ENCODE data around the gene SLC25A25. TPM values are rescaled to one million over a fixed set of nuclear protein-coding genes. Genes with fewer than 3 reads are reported as not detected.

Gene SLC25A25
- total RNA-seq, 2 donors from 2014 or later: 13.7 to 29.8 TPM

DNA sequence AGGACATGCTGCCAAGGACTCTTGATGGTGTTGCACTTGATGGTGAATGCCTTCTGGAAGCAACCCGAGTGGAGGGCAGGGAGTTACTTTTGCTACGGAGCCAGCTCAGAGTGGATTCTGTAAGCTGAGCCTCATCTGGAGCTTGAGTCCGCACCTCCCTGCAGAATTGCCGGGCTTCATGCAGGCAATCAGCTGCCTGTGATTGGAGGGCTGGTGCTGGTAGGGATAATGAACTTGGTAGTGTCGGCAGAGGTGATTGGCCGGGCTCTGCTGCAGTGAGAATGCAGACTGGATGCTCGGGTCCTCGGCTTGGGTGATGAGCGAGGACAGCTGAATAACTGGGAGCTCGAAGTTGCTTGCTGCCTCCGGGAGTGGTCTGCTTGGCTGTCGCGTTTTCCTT is 23.1 kb downstream of the SLC25A25 start:
- DNase-seq (peak; percentile 62), ATAC-seq (peak; percentile 39 to 60)
- intact Hi-C loops (cut with DNase I): no loop called here

DNA sequence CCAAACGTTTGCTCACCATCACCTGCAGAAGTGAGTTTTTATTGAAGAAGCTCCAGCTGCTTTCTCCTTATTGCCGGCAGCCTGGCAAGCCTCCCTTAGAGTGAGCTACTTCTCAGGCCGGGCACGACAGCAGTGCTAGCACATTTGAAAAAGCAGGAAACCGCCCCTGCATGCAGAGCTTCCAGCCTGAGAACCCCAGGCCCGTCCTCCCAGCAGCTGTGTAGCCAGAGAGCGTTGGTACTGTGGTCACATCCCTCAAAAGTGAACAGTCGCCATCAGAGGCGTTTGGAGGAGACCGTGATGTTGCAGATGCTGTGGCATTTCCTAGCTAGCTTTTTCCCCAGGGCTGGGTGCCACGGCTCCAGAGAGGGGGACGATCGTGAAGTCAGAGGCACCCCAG is 23.5 kb downstream of the SLC25A25 start:
- intact Hi-C loops (cut with DNase I): no loop called here
- ATAC-seq (no peak), DNase-seq (no peak)

DNA sequence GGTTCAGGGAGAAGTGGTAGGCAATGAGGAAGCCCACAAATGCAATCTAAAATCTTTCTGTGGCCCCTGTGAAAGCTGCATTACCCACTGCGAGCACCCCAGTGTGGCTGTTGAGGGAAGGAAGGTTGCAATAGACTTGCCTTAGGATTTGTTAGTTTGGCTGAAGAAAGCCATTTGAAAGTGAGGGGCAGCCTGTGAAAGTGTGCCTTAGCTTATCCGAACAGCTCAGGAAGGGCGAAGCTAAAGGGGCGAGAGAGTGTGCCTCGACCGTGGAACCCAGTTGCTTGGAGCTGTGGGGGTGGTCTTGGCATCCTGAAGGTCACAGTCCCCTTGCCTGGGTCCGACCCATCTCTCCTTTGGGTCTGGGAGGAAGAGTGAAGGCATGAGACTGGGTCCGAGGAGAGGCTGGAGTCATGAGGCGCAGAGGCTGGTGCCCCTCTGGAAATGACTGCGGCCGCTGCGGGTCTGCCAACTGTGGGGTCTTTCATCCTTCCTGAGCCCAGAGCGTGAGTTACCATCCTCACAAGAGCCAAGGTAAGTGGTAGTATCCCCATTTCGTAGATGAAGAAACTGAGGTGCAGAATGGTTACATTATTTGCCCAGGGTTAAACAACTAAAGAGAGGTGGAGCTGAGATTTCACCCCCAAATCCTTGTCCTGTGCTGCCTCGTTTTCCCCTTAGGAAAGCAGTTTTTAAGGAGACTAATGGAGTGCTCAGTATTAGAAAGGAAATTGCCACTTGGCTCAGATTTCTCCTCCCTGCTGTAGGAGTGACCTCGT is 24.4 kb downstream of the SLC25A25 start:
- intact Hi-C loops (cut with DNase I): no loop called here
- ATAC-seq: no peak
- DNase-seq: no peak

DNA sequence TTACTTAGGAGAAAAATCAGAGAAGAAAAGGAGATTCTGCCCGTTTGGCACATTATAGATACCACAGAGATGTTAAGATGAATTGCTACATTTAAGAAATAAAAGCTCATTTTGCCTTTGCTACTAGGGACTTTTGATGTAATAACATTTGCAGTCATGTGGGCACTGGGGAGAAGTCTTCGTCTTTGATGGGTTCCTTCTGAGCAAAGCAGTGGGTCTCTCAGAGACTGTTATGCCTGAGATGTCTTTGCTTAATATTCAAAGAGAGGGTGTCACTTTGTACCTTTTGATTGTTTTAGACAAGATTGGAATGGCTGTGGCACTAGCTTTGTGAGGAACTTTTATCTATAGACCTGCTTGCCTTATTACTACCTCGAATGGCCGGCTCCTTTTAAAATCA is 25.0 kb downstream of the SLC25A25 start:
- intact Hi-C loops (cut with DNase I): no loop called here
- ATAC-seq: no peak
- no peak for DNase-seq

DNA sequence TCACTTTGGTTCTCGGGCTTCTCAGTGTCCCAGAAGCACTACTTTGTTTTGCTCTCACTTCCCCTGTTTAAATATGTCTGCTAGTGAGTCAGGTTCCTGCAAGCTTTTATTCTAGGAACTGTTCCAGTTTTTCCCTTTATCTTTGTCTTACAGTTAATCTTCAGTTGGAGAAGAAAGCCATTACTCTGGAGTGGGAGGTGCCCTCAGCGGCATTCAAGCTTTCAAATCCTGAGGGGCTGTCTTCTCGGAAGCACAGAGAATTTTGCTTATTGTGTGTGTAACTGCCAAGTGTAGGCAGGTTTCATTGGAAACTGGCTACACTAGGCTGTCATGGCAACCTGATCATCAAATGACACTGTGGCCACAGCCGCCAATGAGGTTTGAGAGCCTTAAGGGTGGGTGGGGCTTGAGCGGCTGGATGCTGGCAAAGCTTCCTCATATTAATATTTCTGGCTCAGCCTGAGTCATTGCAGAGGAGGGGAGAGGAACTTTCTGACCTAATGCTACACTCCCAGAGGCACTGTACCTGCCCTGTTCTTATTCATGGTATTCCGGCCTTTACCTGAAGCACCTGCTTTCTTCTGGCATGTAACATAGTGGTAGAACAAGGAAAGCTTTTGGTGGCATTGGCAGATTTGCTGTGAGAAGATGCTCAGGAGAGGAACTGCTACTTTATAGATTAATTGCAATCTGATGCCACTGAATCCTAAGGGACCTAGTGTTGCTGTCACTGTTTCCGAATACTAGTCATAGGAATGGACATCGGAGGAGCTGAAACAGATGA is 26.3 kb downstream of the SLC25A25 start:
- peak; percentile 79 to 87 for ATAC-seq
- peak; percentile 90 for DNase-seq

DNA sequence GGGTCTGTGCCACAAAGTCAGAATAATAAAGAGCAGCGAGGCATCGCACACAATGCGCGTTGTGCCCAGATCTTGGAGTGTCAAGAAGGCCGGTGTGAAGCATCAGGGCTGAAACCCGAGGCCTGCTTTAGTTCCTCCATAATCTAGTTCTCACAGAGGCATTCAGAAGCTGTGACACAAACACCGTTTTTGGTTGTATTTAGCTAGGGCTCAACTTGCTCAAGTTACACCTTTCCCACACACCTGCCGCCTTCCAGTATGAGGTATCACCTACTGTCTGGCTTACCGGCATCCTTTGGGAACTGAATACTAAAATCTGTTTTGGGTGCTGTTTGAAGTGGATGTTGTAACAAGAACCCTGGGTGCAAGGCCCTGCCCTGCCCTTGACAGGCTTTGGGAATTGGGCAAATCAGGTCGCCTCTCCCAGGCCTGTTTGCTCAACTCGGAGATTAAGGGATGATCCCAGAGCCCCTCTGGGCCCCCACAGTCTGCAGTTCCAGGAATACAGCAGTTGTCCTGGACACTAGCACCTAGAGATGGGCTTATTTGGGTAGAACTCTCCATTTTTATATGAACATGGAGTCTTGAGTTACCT is 27.0 kb downstream of the SLC25A25 start:
- ATAC-seq (no peak), DNase-seq (no peak)
- intact Hi-C loops (cut with DNase I): no loop called here

More for the DNA sequence above, 26.3 kb downstream of the SLC25A25 start:
- intact Hi-C loops (cut with DNase I): no loop called here

DNA sequence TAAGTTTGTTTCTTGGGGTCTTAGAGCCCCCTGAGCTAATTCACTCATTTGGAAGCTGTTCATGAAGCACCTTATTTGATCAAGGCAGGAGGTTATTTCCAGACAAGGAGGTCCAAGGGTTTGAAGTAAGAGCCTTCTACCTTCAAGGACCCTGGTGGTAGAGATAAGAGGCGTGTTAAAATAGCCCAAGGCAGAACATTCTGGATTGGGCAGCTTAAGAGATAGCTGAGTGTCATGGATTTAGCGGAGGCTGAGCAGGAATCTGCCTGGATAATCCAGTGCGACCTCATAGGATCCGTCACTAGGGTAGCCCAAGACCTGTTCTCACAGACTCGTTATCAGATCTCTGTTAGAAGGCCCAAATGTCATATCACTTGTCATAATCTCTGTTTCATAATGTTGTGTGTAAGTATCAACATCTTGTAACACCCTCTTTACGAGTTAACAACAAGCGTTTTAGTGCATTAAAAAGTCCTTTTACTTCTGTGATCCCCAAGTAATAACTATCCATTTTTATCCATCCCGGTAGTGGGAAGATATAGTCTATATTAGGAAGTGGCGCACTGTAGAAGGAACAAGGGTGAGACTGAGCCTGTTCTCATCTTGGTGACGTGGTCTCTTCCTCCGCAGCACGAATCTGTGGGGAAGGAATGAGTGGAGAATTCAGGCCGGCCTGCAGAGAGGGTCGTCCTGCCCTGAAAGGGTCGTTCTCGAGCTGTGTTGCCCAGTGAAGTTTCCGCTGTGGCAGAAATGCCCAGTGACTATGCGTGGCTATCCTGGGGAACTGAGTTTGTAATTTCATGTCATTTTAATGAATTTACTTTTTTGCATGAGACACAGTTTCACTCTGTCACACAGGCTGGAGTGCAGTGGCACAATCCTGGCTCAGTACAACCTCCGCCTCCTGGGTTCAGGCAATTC is 28.8 kb downstream of the SLC25A25 start:
- no peak for ATAC-seq
- no peak for DNase-seq
- intact Hi-C loops (cut with DNase I): no loop called here

DNA sequence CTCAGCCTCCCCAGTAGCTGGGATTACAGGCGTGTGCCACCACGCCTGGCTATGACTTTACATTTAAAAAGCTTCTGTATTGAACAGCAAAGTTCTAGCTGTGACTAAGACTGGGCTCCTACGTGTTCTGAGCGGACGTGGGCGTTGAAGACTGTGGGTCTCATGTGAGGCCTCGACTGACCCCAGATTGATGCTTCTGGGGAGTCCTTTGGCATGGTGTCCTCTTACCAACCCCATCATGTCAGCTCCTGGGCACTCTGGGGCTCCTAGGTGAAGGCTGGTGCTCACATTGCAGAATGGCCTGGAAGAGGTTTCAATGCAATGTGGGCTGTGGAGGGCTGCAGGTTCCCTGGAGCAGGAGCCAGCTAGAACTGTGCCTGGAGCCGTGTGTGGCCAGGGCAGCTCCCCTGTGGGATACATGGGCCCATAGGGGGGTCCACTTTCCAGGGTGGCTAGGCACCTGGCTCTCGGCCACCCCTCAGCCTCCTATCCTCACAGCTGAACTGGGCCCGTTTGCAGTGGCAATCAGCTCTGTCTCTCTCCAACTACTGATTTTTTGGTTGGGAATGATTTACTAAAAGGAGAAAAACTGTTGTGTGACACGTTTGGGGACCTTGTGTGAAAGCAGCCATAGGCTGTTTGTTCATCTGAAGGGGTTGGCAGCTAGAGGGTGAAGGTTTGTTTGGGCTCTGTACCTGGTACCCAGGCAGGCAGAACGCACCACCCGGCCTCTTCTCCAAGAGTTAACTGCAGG is 29.7 kb downstream of the SLC25A25 start:
- ATAC-seq: no peak
- intact Hi-C loops (cut with DNase I): no loop called here
- no peak for DNase-seq

DNA sequence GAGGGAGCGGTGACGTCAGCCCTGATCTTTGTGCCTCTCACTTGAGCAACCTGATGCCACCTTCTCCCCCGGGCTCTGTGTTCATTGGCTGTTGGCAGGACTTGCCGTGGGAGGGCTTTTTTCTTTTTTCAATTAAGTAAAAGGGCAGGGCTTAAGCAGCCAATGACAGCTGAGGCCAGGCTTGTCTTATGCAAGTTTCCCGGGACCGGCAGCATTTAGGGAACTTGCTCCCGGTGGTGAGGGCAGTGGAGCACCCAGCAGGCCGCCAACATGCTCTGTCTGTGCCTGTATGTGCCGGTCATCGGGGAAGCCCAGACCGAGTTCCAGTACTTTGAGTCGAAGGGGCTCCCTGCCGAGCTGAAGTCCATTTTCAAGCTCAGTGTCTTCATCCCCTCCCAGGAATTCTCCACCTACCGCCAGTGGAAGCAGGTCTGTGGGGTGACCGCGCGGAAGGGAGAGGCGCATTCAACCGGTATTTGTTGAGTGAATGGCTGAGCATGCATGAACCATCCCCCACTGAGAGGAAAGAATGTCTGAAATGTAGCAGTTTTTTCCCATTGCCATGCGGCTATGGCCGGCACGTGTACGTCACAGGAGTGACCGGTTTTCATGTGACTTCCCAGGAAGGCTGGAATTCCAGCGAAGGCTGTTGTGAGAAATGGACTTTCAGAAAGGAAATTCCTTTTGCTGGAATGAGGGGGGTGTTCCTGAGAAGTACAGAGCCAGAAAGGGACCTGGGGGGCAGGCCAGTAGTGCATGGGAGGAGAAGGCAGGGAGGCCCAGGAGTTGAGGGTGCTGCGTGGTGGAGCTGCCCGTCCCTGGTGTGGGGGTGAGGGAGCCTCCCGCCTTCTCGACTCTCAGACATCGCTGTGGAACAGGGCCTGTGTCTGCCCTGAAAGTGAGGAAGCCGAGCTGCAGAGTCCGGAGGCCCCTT is 30.5 kb downstream of the SLC25A25 start:
- peak; percentile 75 to 79 for ATAC-seq
- peak; percentile 96 for DNase-seq
- intact Hi-C loops (cut with DNase I): no loop called here

DNA sequence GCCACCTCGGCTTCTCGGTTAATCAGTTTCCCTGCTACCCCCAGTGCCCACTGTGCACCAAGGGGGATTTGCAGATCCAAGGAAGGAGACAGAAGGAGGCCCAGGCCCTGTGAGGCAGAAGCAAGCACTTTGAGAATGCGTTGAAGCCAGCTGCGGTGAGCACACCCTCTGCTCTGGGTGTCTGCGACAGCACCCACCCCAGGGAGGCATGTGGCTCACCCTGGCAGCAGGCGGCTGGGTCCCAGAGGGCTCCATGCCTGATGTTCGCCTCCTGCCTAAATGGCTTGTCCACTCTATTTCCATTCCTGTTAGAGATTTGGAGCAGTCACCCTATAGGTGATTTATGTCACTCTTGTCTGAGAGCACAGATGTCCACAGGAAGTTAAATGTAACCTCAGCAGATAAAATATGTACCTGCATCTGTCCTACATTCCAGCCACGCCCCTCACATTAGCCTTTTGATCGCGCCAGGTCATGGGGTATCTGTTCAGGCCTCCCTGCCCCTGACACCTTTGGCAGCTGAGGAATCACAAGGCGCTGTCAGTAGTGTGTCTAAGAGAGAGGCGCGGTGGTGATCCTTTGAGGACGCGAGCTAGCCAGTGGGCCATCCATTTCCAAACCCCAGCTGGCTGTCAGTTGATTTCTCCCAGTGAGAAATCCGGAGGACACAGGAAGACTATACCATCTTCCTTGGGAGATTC is 31.3 kb downstream of the SLC25A25 start:
- DNase-seq (no peak), ATAC-seq (no peak)
- intact Hi-C loops (cut with DNase I): no loop called here

DNA sequence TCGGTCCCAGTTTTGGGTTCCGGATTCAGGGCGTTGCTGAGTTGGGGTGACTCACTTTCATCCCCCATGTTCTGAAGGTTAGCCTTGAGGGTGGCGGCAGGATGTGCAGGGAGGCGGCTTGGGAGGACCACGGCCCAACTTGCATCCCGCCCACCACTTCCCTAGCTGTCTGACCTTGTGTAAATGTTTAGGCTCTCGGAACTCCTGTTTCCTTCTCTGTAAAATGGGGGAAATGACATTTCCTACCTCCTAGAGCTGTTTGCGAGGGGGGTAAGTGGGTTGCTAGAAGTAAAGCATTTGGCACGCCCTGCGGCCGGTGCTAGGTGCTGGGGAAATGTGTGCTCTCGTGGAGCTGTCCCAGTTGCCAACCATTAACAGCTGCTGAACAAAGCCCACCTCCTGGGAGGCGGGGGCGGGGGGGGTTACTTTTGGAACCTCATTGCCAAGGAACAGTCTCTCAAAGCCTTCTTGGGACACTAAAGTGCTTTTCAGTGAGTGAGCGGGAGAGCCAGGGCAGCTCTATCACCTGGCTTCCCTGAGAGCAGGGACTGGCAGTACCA is 32.0 kb downstream of the SLC25A25 start:
- intact Hi-C loops (cut with DNase I): no loop called here

DNA sequence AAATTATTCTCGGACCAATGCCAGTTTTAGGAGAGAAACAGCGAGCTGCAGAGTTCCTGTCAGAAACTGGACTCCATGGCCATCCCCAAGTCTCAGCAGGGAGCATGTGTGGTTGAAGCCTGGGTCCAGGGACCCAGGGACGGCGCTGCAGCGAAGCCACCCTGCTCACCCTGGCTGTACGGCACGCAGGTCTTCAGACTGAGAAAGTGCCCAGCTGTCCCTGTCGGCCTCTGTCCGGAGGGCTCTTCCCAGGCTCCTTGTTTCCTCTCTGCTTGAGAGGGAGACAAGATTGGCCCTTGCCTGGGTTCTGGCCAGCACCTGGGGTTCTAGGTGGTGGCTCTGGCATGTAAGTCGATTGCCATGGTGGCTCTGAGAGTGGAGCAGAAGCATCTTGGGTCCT is 32.5 kb downstream of the SLC25A25 start:
- intact Hi-C loops (cut with DNase I): no loop called here
- no peak for DNase-seq
- no peak for ATAC-seq

More for the DNA sequence above, 32.0 kb downstream of the SLC25A25 start:
- ATAC-seq (peak in 1 of 2 donors; percentile 2), DNase-seq (peak; percentile 64)

DNA sequence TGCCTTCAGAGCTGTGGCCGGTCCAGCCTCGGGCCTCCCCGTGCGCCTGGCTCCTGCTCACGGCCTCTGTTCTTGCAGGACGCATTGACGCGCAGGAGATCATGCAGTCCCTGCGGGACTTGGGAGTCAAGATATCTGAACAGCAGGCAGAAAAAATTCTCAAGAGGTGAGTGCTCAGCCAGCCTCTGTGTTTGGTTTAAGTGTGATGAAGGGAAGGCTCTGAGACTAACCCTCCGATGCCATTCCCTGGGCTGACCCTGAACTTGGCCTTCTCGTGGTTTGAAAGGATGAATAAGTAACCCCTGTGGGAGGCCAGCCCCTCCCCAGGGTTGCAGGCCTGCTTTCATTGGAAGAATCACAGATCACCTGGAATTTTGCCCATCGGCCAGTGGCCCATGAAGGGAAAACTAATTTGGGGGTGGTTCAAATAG is 33.2 kb downstream of the SLC25A25 start:
- intact Hi-C loops (cut with DNase I): no loop called here
- DNase-seq (no peak), ATAC-seq (no peak)

DNA sequence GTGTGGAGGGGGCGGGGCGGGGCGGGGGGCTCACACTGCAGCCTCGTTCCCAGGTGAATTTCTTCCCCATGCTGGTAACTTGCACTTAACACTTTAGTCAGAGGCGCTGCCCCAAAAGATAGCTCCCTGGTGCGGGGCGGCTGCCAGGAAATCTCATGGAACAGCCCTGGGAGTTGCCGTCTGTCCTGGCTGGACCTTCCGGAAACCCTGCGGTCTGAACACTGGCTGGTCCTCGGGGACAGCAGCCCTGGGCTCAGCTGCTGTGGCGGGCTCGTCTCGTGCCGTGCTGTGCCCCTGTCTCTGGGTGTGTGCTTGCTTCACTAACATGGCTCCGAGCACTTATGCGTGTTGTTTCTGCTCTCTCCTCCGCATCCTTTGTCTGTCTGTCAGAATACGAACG is 33.7 kb downstream of the SLC25A25 start:
- ATAC-seq: peak in 1 of 2 donors; percentile 7
- peak; percentile 79 for DNase-seq
- intact Hi-C loops (cut with DNase I): no loop called here

DNA sequence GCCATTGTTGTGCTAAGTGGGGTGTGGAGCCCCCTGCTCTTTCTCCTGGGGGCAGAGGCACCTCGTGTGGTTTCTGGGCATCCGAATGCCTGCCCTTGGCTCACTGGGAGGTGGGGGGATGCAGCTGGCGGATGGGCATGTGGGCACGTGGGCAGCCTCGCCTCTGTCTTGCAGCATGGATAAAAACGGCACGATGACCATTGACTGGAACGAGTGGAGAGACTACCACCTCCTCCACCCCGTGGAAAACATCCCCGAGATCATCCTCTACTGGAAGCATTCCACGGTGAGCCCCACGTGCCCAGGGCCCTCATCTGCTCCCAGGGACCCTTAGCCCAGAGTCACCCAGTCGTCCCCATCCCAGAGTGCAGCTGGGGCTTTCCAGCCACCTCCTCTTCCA is 34.2 kb downstream of the SLC25A25 start:
- no peak for ATAC-seq
- intact Hi-C loops (cut with DNase I): no loop called here
- no peak for DNase-seq

DNA sequence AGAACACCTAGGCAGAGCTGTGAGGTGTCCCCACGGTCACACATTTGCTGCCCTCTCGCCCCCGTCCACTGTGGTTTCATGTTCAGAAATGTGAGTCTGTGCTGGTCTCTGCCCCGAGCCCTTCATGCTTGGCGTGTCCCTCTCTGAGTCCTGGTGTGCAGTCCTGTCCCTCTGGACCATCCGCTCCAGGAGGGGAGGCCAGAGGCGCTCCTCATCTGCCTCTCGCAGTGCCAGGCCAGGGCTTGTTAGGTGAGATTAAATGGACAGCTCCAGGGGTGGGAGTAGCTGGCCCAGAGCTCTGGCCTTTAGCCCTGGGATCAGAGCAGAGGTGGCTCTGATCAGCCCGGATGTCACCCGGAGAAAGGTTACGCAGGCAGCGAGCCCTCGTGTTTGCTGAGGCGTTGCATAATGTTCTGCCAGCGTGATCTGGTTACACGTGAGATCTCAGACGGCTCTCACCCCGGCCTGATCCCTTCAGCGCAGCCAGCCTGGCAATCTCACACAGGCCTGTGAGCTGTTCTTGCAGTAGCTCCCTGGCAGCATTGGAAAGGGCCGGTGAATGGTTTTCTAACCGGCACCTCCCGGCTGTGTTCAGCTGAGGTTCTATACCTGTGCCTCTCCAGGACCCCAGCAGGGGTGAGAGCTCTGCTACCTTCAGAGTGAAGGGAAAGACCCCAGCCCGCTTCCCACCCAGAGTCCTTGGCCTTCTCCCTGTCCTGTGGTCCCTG is 35.0 kb downstream of the SLC25A25 start:
- intact Hi-C loops (cut with DNase I): no loop called here
- ATAC-seq (peak in 1 of 2 donors; percentile 25), DNase-seq (peak; percentile 55)

Measured in left cardiac atrium (tissue), 4 donors.